Smooth muscle cell (in vitro differentiated cells): Measurements from ENCODE around the gene POLR1F. TPM values are rescaled to one million over a fixed set of nuclear protein-coding genes. Genes with fewer than 3 reads are reported as not detected.

Experiments
- DNase-seq: peaks from one replicate; lab custom pipeline; 2025; ENCODE audit not compliant: unreplicated experiment; lab: John Stamatoyannopoulos, UW
- H2AFZ ChIP-seq: fragments of 200-600 bp; sonication (generic); 2 replicates; pipeline ENCODE4 v1.6.0; 2016; ENCODE audit warnings: antibody characterized with exemption, low read depth, mild to moderate bottlenecking
- H3F3A ChIP-seq: fragments of 200-600 bp; sonication (generic); 2 replicates; pipeline ENCODE4 v1.6.0; 2017; ENCODE audit warnings: antibody characterized with exemption, low read depth
- H3K27ac ChIP-seq: fragments of 200-600 bp; sonication (generic); 2 replicates; pipeline ENCODE4 v1.5.1; 2016; ENCODE audit warnings: low read depth, mild to moderate bottlenecking
- H3K27me3 ChIP-seq: fragments of 200-600 bp; sonication (generic); 2 replicates; pipeline ENCODE4 v1.6.1; 2016; ENCODE audit warnings: low read depth, mild to moderate bottlenecking
- H3K36me3 ChIP-seq: fragments of 200-600 bp; sonication (generic); 2 replicates; pipeline ENCODE4 v1.5.1; 2016; ENCODE audit warnings: low read depth
- H3K4me1 ChIP-seq: fragments of 200-600 bp; sonication (generic); 2 replicates; pipeline ENCODE4 v1.5.1; 2016; ENCODE audit warnings: low read depth
- H3K4me2 ChIP-seq: fragments of 200-600 bp; sonication (generic); 2 replicates; pipeline ENCODE4 v1.6.0; 2016; ENCODE audit warnings: mild to moderate bottlenecking
- H3K4me3 ChIP-seq: fragments of 200-600 bp; sonication (generic); 2 replicates; pipeline ENCODE4 v1.5.1; 2016; ENCODE audit warnings: mild to moderate bottlenecking
- H3K79me2 ChIP-seq: fragments of 200-600 bp; sonication (generic); 2 replicates; pipeline ENCODE4 v1.6.0; 2016; ENCODE audit warnings: low read depth, mild to moderate bottlenecking
- H3K9ac ChIP-seq: fragments of 200-600 bp; sonication (generic); 2 replicates; pipeline ENCODE4 v1.6.0; 2016; ENCODE audit warnings: low read depth
- H3K9me3 ChIP-seq: fragments of 200-600 bp; sonication (generic); replicated peaks from 2 replicates; pipeline ENCODE4 v1.5.1; 2016; ENCODE audit warnings: low read depth
- H4K20me1 ChIP-seq: fragments of 200-600 bp; sonication (generic); 2 replicates; pipeline ENCODE4 v1.6.0; 2016; ENCODE audit warnings: low read depth
- CTCF ChIP-seq: fragments of 200-600 bp; sonication (generic); IDR thresholded peaks from 2 replicates; pipeline ENCODE4 v1.5.1; 2017; ENCODE audit warnings: borderline replicate concordance, mild to moderate bottlenecking, antibody characterized with exemption; ENCODE audit not compliant: insufficient read depth, poor library complexity, severe bottlenecking
- WGBS: methylation state at CpG from one replicate; pipeline ENCODE4 v1.1.7; 2016; ENCODE audit warnings: low lambda C conversion rate; 5-methylcytosine and 5-hydroxymethylcytosine counted together
- polyA plus RNA-seq: library from polyadenylated mRNA; unstranded; fragments of >200 nt; fragmentation: Nextera tagmentation; extraction: Ambion mirVana; gene quantifications from 2 replicates; pipeline ENCODE4 v1.2.1, GENCODE V29; 2016
- total RNA-seq: library from RNA; depleted of rRNA; stranded (reverse); fragments of >200 nt; gene quantifications from 2 replicates; pipeline ENCODE4 v1.2.3, GENCODE V29; 2014

Gene POLR1F
- total and polyA plus RNA-seq, 2 experiments from 2014 or later: 17.0 to 18.0 TPM

- no peak overlapping the region for H3K27ac ChIP-seq
- peaks cover 48% of the 10 kb centered on the region for H3K79me2 ChIP-seq
- no peak overlapping the region for H2AFZ ChIP-seq
- no peak for DNase-seq
- no peaks in the 10 kb centered on the region for H3K27me3 ChIP-seq
- peak overlapping the region; percentile 95 for H3K4me2 ChIP-seq
- 76% methylated on average over 3 of the region's 3 CpGs for WGBS
- TF ChIP-seq CTCF: no peak
- H3F3A ChIP-seq: no peaks in the 10 kb centered on the region
- H3K4me1 ChIP-seq: peaks cover 12% of the 10 kb centered on the region
- peaks cover 8% of the 10 kb centered on the region for H3K36me3 ChIP-seq
- no peaks in the 10 kb centered on the region for H3K9me3 ChIP-seq
- no peaks in the 10 kb centered on the region for H4K20me1 ChIP-seq
- peak overlapping the region; percentile 83 for H3K4me3 ChIP-seq
- no peak overlapping the region for H3K9ac ChIP-seq
Observed at GRCh38 chr7:19707240-19707639, 1.6 kb downstream of the POLR1F start.

- TF ChIP-seq CTCF: no peak
- Histone ChIP-seq H3K4me3 (no peak overlapping the region), H3K36me3 (peaks cover 8% of the 10 kb centered on the region), H3K27me3 (no peaks in the 10 kb centered on the region), H3K4me2 (no peak overlapping the region), H3K9ac (no peak overlapping the region), H2AFZ (no peak overlapping the region), H3K79me2 (peaks cover 48% of the 10 kb centered on the region), H3K4me1 (peaks cover 12% of the 10 kb centered on the region), H3K27ac (no peak overlapping the region), H3K9me3 (no peaks in the 10 kb centered on the region), H4K20me1 (no peaks in the 10 kb centered on the region), H3F3A (no peaks in the 10 kb centered on the region)
- WGBS: 57% methylated on average over 2 of the region's 2 CpGs
- no peak for DNase-seq
Observed at GRCh38 chr7:19705663-19706062, 3.2 kb downstream of the POLR1F start.

GRCh38 chr7:19701471-19701870, 7.4 kb downstream of the POLR1F start:
- no peaks in the 10 kb centered on the region for H3K27me3 ChIP-seq
- DNase-seq: no peak
- H3K4me2 ChIP-seq: no peak overlapping the region
- H3K4me3 ChIP-seq: no peak overlapping the region
- no peak overlapping the region for H3K27ac ChIP-seq
- H3K4me1 ChIP-seq: no peaks in the 10 kb centered on the region
- H3K9ac ChIP-seq: no peak overlapping the region
- H3K79me2 ChIP-seq: peaks cover 26% of the 10 kb centered on the region
- H3F3A ChIP-seq: no peaks in the 10 kb centered on the region
- TF ChIP-seq CTCF: no peak
- no peak overlapping the region for H2AFZ ChIP-seq
- H3K9me3 ChIP-seq: no peaks in the 10 kb centered on the region
- no peaks in the 10 kb centered on the region for H4K20me1 ChIP-seq
- H3K36me3 ChIP-seq: peaks cover 14% of the 10 kb centered on the region
- WGBS: 97% methylated on average over 4 of the region's 4 CpGs

- H3K36me3 ChIP-seq: peaks cover 14% of the 10 kb centered on the region
- H3K27me3 ChIP-seq: no peaks in the 10 kb centered on the region
- H2AFZ ChIP-seq: no peak overlapping the region
- H3K4me1 ChIP-seq: no peaks in the 10 kb centered on the region
- no peak for TF ChIP-seq CTCF
- no peak overlapping the region for H3K9ac ChIP-seq
- 95% methylated on average over 3 of the region's 3 CpGs for WGBS
- no peak overlapping the region for H3K27ac ChIP-seq
- no peaks in the 10 kb centered on the region for H4K20me1 ChIP-seq
- no peak for DNase-seq
- H3K4me3 ChIP-seq: no peak overlapping the region
- H3K79me2 ChIP-seq: peaks cover 20% of the 10 kb centered on the region
- H3K4me2 ChIP-seq: no peak overlapping the region
- H3F3A ChIP-seq: no peaks in the 10 kb centered on the region
- no peaks in the 10 kb centered on the region for H3K9me3 ChIP-seq
Observed at GRCh38 chr7:19700936-19701335, 7.9 kb downstream of the POLR1F start.
